ENCODE results near the gene TMEM212.

GRCh38 chr3:171828902-171829770, 14.0 kb upstream of the TMEM212 start:
- TF ChIP-seq CTCF (conservative IDR thresholded peaks at IDR 0.05) (no peak), EZH2 (IDR thresholded peaks at IDR 0.05; ENCODE audit: low read depth) (no peak)

Data from PC-9 (cell line).